ENCODE data around the gene CALCOCO1. TPM values are rescaled to one million over a fixed set of nuclear protein-coding genes. Genes with fewer than 3 reads are reported as not detected.
A peak's percentile ranks its signal among the peaks of the same experiment; 100 is the strongest.

CALCOCO1 gene
- total RNA-seq, 2 experiments from 2014 or later: 12.8 to 25.1 TPM

DNA sequence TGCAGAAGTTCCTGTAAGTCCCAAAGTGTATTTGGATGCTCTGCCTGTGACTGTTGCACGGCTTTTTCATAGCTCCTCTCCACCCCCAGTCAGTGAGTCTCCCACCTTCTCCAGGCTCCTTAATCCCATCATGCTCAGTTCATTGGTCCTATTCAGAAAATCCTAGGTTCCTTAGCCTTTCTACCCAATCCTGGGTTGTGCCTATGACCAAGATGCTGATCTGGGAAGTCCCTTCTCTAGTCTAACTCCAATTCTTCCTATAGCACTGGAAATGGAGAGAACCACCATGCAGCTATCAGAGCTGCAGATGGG is 16.8 kb upstream of the CALCOCO1 start:
- no peak for DNase-seq (ENCODE audit: low spot score)
- TF ChIP-seq EZH2phosphoT487 (IDR thresholded peaks at IDR 0.05; ENCODE audit: borderline replicate concordance, low read depth, low read length) (no peak), CTCF (conservative IDR thresholded peaks at IDR 0.05; ENCODE audit: low read length) (no peak)
- Histone ChIP-seq H3K9me3 (ENCODE audit: low read length) (no peaks in the 10 kb centered on the region), H4K20me1 (ENCODE audit: insufficient read depth, low read length) (no peaks in the 10 kb centered on the region), H3K4me2 (ENCODE audit: low read length) (no peak overlapping the region), H3K36me3 (ENCODE audit: insufficient read depth, low read length) (no peaks in the 10 kb centered on the region), H3K27ac (ENCODE audit: low read depth, low read length, poor library complexity, severe bottlenecking) (no peak overlapping the region), H3K4me3 (ENCODE audit: low read depth, low read length, poor library complexity, severe bottlenecking) (no peak overlapping the region), H2AFZ (ENCODE audit: low read length) (no peak overlapping the region), H3K9me2 (ENCODE audit: insufficient read depth, low read length) (no peaks in the 10 kb centered on the region), H3K4me1 (ENCODE audit: insufficient read depth, low read length, poor library complexity, severe bottlenecking) (peaks cover 22% of the 10 kb centered on the region), H3K79me2 (ENCODE audit: insufficient read depth, low read depth, low read length) (no peaks in the 10 kb centered on the region)
- CTCF ChIA-PET (ENCODE audit: unreplicated experiment): interaction anchor here (0.8 to 2.1 kb wide), 6 partner anchors 11 to 45 kb away, joined by 3 to 12 read pairs (median 4); no protein-coding TSS in a partner anchor
- intact Hi-C loops (cut with micrococcal nuclease; ENCODE audit: unreplicated experiment): no loop called here
- POLR2A ChIA-PET: interaction anchor here (0.6 to 1.1 kb wide), 3 partner anchors 7 to 44 kb away, joined by 3 read pairs; partner anchors contain the start of gene CISTR
- BruUV-seq (replicated peaks): no TSS peak

DNA sequence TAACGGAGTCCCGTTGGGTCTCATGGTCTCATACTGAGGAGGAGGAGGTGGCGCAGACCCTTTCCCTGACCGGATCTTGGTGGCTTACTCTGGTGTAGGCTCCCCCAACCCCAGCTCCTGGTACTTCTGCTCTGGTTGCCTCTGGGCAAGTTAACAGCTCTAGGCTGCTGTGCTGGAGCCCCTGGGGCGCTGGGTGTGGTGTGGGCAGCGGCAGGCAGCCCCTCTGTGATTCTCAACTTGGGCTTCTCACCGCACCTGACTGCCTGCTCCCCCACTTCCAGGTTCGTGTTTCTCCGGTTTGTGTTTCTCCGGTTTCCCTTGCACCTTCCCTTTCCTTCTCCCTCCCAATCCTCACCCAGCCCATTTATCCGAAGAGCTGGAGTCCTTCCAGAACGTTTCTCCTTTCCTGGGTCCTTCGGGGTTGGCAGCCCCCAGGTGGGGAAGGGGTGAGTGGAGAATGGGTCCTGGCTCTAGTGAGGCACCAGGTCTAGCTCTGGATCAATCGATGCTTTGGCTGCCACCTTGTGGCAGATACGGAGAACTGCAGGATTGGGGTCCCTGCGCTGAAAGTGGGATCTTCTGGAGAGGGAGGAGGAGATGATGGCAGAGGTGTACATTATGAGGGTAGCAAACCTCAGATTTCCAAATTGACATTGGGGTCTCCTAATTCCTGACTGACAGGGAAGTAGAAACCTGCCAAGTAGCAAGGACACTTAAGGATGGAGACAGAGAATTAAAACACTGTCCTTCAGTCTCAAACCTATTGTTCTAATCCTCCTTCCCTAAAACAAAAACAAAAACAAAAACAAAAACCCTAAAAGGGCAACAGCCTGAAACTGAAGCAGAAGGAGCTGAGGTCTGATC is 16.2 kb upstream of the CALCOCO1 start:
- Histone ChIP-seq H3K4me3 (ENCODE audit: low read depth, low read length, poor library complexity, severe bottlenecking) (no peak overlapping the region), H3K4me1 (ENCODE audit: insufficient read depth, low read length, poor library complexity, severe bottlenecking) (peaks cover 17% of the 10 kb centered on the region), H3K4me2 (ENCODE audit: low read length) (peak overlapping the region; percentile 20; the same call in 1 of the 2 replicates), H2AFZ (ENCODE audit: low read length) (no peak overlapping the region), H3K79me2 (ENCODE audit: insufficient read depth, low read depth, low read length) (no peaks in the 10 kb centered on the region), H3K36me3 (ENCODE audit: insufficient read depth, low read length) (no peaks in the 10 kb centered on the region), H3K9me2 (ENCODE audit: insufficient read depth, low read length) (no peaks in the 10 kb centered on the region), H4K20me1 (ENCODE audit: insufficient read depth, low read length) (no peaks in the 10 kb centered on the region), H3K9me3 (ENCODE audit: low read length) (no peaks in the 10 kb centered on the region), H3K27ac (ENCODE audit: low read depth, low read length, poor library complexity, severe bottlenecking) (no peak overlapping the region)
- BruUV-seq (replicated peaks): no TSS peak
- peak; percentile 77 for DNase-seq (ENCODE audit: low spot score)
- POLR2A ChIA-PET: interaction anchor here (0.6 to 1.3 kb wide), 5 partner anchors 8 to 56 kb away, joined by 3 to 5 read pairs (median 3); partner anchors contain the start of gene CISTR
- intact Hi-C loops (cut with micrococcal nuclease; ENCODE audit: unreplicated experiment): loop anchor here (1.0 kb wide), 1 partner anchor 42 kb away; no protein-coding TSS in a partner anchor
- TF ChIP-seq CTCF (conservative IDR thresholded peaks at IDR 0.05; ENCODE audit: low read length): peak; percentile 94
- TF ChIP-seq EZH2phosphoT487 (IDR thresholded peaks at IDR 0.05; ENCODE audit: borderline replicate concordance, low read depth, low read length): no peak
- CTCF ChIA-PET (ENCODE audit: unreplicated experiment): interaction anchor here (0.8 to 2.1 kb wide), 5 partner anchors 10 to 45 kb away, joined by 3 to 12 read pairs (median 5); no protein-coding TSS in a partner anchor

- H3K36me3 ChIP-seq (ENCODE audit: insufficient read depth, low read length): no peaks in the 10 kb centered on the region
- H3K4me1 ChIP-seq (ENCODE audit: insufficient read depth, low read length, poor library complexity, severe bottlenecking): peaks cover 4% of the 10 kb centered on the region
- peak; percentile 29 for DNase-seq (ENCODE audit: low spot score)
- no peaks in the 10 kb centered on the region for H3K9me3 ChIP-seq (ENCODE audit: low read length)
- no peak overlapping the region for H2AFZ ChIP-seq (ENCODE audit: low read length)
- intact Hi-C loops (cut with micrococcal nuclease; ENCODE audit: unreplicated experiment): no loop called here
- no peak overlapping the region for H3K27ac ChIP-seq (ENCODE audit: low read depth, low read length, poor library complexity, severe bottlenecking)
- H3K4me2 ChIP-seq (ENCODE audit: low read length): no peak overlapping the region
- peak; percentile 54 for TF ChIP-seq CTCF (conservative IDR thresholded peaks at IDR 0.05; ENCODE audit: low read length)
- no peak for TF ChIP-seq EZH2phosphoT487 (IDR thresholded peaks at IDR 0.05; ENCODE audit: borderline replicate concordance, low read depth, low read length)
- H3K9me2 ChIP-seq (ENCODE audit: insufficient read depth, low read length): no peaks in the 10 kb centered on the region
- no peak overlapping the region for H3K4me3 ChIP-seq (ENCODE audit: low read depth, low read length, poor library complexity, severe bottlenecking)
- ChIA-PET CTCF (ENCODE audit: unreplicated experiment) (interaction anchor here (1.3 kb wide), 1 partner anchor 10 kb away, joined by 3 read pairs; no protein-coding TSS in a partner anchor), POLR2A (interaction anchor here (1.1 kb wide), 1 partner anchor 12 kb away, joined by 3 read pairs; no protein-coding TSS in a partner anchor)
- no peaks in the 10 kb centered on the region for H4K20me1 ChIP-seq (ENCODE audit: insufficient read depth, low read length)
- no TSS peak for BruUV-seq (replicated peaks)
- H3K79me2 ChIP-seq (ENCODE audit: insufficient read depth, low read depth, low read length): no peaks in the 10 kb centered on the region
These were observed 12.9 kb upstream of the CALCOCO1 start for GRCh38 chr12:53740130-53740491.

Data from OCI-LY7 (cell line).